Measurements from ENCODE around the gene ESPNL.

GRCh38 chr2:238075397-238075796 lies 24.7 kb upstream of the ESPNL start:
- TF ChIP-seq ZNF274 (IDR thresholded peaks at IDR 0.05; ENCODE audit: low read depth, low read length) (no peak), YY1 (IDR thresholded peaks at IDR 0.05; ENCODE audit: insufficient read depth, insufficient read length) (no peak)

Data from NT2/D1 (cell line).